Kidney epithelial cell (primary cell): ENCODE results near the gene ATP8A1. TPM values are rescaled to one million over a fixed set of nuclear protein-coding genes. Genes with fewer than 3 reads are reported as not detected.

ENCODE experiments used
- DNase-seq: peaks from one replicate; pipeline ENCODE4 v3.0.0-alpha.2; 2010; ENCODE audit warnings: low read depth
- H3K27me3 ChIP-seq: 2 replicates; pipeline ENCODE4 v1.6.0; 2011; ENCODE audit warnings: low read length; ENCODE audit not compliant: control insufficient read depth, insufficient read depth
- H3K36me3 ChIP-seq: 2 replicates; pipeline ENCODE4 v1.5.1; 2011; ENCODE audit warnings: low read length; ENCODE audit not compliant: control insufficient read depth, insufficient read depth
- H3K4me3 ChIP-seq: 2 replicates; pipeline ENCODE4 v1.5.1; 2011; ENCODE audit warnings: low read depth, mild to moderate bottlenecking, control low read depth, low read length
- total RNA-seq: library from RNA; depleted of rRNA; stranded (reverse); fragments of >200 nt; gene quantifications from 2 replicates; pipeline ENCODE4 v1.2.3, GENCODE V29; 2015
- TF ChIP-seq, protein P1 (sequence below): IDR thresholded peaks from 2 replicates; pipeline ENCODE4 v1.5.1; 2011; ENCODE audit warnings: mild to moderate bottlenecking, moderate library complexity, low read length, control low read depth, inconsistent platforms; ENCODE audit not compliant: insufficient read depth, poor library complexity, severe bottlenecking

ATP8A1 gene
- total RNA-seq, 1 donor from 2014 or later, result 3.3 TPM

DNA sequence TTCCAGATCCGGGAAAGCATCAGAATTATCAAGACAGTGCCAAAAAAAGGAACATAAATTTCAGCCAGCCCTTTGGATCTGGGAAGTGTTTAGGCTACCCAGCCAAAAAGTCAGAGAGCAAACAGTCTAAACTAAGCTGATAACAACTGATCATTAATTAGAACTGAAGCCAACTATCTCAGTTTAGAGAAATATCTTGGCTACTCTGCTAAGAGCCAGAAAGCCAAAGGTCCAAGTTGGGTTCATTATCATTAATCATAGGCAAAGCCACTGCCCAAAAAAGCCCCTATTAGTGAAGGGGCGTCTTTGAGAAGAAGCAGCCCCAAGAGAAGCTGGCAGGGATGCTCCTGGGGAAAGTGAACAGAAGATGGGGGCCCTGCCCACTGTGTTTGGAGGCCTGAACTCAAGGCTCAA is 296.6 kb downstream of the ATP8A1 start:
- no peak for DNase-seq
- TF ChIP-seq, protein P1, sequence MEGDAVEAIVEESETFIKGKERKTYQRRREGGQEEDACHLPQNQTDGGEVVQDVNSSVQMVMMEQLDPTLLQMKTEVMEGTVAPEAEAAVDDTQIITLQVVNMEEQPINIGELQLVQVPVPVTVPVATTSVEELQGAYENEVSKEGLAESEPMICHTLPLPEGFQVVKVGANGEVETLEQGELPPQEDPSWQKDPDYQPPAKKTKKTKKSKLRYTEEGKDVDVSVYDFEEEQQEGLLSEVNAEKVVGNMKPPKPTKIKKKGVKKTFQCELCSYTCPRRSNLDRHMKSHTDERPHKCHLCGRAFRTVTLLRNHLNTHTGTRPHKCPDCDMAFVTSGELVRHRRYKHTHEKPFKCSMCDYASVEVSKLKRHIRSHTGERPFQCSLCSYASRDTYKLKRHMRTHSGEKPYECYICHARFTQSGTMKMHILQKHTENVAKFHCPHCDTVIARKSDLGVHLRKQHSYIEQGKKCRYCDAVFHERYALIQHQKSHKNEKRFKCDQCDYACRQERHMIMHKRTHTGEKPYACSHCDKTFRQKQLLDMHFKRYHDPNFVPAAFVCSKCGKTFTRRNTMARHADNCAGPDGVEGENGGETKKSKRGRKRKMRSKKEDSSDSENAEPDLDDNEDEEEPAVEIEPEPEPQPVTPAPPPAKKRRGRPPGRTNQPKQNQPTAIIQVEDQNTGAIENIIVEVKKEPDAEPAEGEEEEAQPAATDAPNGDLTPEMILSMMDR, result no peak
- no peaks in the 10 kb centered on the region for H3K27me3 ChIP-seq
- H3K36me3 ChIP-seq, result no peaks in the 10 kb centered on the region
- no peak overlapping the region for H3K4me3 ChIP-seq

DNA sequence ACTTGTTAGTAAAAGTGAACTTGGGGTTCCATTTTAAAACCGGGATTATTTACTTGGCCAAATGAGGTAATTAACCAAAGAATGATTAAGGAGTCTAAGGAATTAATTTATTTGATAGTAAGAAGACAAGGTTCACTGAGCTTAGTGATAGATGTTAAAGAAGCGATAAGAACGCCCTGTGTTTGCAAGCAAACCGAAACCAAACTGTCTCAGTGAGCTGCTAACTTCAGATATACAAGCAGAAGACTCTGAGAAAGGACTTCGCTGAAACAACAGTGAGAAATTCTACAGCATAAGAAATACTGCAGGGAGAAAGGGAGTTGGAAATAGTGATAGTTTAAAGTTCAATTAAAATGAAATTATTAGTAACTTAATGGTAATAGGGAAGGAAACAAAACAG is 297.2 kb downstream of the ATP8A1 start:
- no peak overlapping the region for H3K4me3 ChIP-seq
- H3K27me3 ChIP-seq, result no peaks in the 10 kb centered on the region
- TF ChIP-seq, protein P1, result no peak
- no peak for DNase-seq
- no peaks in the 10 kb centered on the region for H3K36me3 ChIP-seq

Other genes with a start within 250 kb of the ATP8A1 start
- not detected in 2 replicates for gene GRXCR1, start 235.6 kb upstream of the ATP8A1 start, total RNA-seq